Right lobe of liver (tissue), 4 donors: ENCODE data around the gene ISG15.

ENCODE experiments used
- CTCF ChIP-seq, 4 donors: fragments of 200-600 bp in 3 of 4; fragments of 450-650 bp in 1 of 4; IDR thresholded peaks; one replicate each; pipeline versions ENCODE4 v1.5.1 to v1.8.0; 2016 to 2022; ENCODE audit warnings: antibody characterized with exemption in 4 of 4, mild to moderate bottlenecking in 2 of 4
- POLR2A ChIP-seq: fragments of 450-650 bp; IDR thresholded peaks from one replicate; pipeline ENCODE4 v1.6.1; 2017; ENCODE audit warnings: antibody characterized with exemption, mild to moderate bottlenecking
- donor health status: DM: no; HTN: no; CAD: no.
- donor health status: DM: no; HTN: no; CAD: no.
- donor health status: DM: no; HTN: yes; CAD: no.

GRCh38 chr1:1053682-1054081 lies 40.4 kb downstream of the ISG15 start:
- TF ChIP-seq CTCF (IDR thresholded peaks at IDR 0.05) = no peak
- no peak for TF ChIP-seq POLR2A
